GM23338 (cell line): Measurements from ENCODE around the gene GNAS.

ENCODE experiments used
- CREB1 ChIP-seq: fragments of 250-450 bp; sonication (Bioruptor Pico); IDR thresholded peaks from 2 replicates; pipeline ENCODE4 v1.5.0; 2020; ENCODE audit warnings: low read depth, mild to moderate bottlenecking, moderate library complexity
- CTCF ChIP-seq, 2 experiments: fragments of 200-600 bp in 1 of 2; sonication (generic) in 1 of 2; conservative IDR thresholded peaks; 2 replicates each; pipeline versions ENCODE4 v1.5.1 to v1.6.1; 2016 to 2017; ENCODE audit warnings: antibody characterized with exemption in 2 of 2, low read depth in 2 of 2, mild to moderate bottlenecking in 2 of 2, moderate library complexity in 1 of 2
- EZH2 ChIP-seq: fragments of 200-600 bp; sonication (generic); IDR thresholded peaks from one replicate; pipeline ENCODE4 v1.8.0; 2017; ENCODE audit warnings: antibody characterized with exemption, mild to moderate bottlenecking, low read depth; ENCODE audit not compliant: unreplicated experiment
- EZH2phosphoT487 ChIP-seq: fragments of 200-600 bp; sonication (generic); IDR thresholded peaks from one replicate; pipeline ENCODE4 v1.8.1; 2018; ENCODE audit warnings: antibody characterized with exemption; ENCODE audit not compliant: unreplicated experiment
- JUNB ChIP-seq: IDR thresholded peaks from one replicate; pipeline ENCODE4 v1.6.1; 2016; ENCODE audit warnings: antibody characterized with exemption; ENCODE audit not compliant: unreplicated experiment
- POLR2AphosphoS5 ChIP-seq: IDR thresholded peaks from 2 replicates; pipeline ENCODE4 v1.6.1; 2016; ENCODE audit warnings: antibody characterized with exemption, low read depth
- REST ChIP-seq: IDR thresholded peaks from one replicate; pipeline ENCODE4 v1.6.1; 2018; ENCODE audit warnings: antibody characterized with exemption; ENCODE audit not compliant: unreplicated experiment
- TF ChIP-seq, protein P1 (sequence below): fragments of 250-450 bp; sonication (Bioruptor Pico); IDR thresholded peaks from 2 replicates; pipeline ENCODE4 v1.5.0; 2020; ENCODE audit warnings: mild to moderate bottlenecking, moderate library complexity

DNA sequence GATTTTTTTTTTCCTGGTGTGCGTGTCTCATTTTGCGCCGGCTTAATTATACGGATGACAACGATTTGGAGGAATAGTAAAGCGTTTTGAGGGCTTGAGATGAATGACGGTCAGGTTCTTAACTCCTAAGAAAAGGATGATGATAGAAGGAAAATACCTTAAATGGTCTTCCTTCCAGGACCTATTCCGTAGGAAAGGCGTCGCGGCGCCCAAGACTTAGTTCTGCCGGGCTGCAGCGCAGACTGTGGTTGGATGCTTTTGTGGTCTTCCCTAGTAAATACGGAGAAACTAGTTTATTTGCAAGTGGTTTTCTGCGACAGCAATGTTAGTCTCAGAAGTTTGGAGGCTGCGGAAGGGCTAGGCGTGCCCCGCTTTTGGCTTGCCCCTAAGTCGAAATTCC is 10.2 kb upstream of the GNAS start:
- TF ChIP-seq POLR2AphosphoS5 (no peak), CTCF (conservative IDR thresholded peaks at IDR 0.05; ENCODE audit: low read depth in 2 of 2) (no peak), JUNB (no peak), REST (no peak), CREB1 (CRISPR knock-in tag) (no peak), EZH2phosphoT487 (no peak), EZH2 (no peak)
- TF ChIP-seq, protein P1, sequence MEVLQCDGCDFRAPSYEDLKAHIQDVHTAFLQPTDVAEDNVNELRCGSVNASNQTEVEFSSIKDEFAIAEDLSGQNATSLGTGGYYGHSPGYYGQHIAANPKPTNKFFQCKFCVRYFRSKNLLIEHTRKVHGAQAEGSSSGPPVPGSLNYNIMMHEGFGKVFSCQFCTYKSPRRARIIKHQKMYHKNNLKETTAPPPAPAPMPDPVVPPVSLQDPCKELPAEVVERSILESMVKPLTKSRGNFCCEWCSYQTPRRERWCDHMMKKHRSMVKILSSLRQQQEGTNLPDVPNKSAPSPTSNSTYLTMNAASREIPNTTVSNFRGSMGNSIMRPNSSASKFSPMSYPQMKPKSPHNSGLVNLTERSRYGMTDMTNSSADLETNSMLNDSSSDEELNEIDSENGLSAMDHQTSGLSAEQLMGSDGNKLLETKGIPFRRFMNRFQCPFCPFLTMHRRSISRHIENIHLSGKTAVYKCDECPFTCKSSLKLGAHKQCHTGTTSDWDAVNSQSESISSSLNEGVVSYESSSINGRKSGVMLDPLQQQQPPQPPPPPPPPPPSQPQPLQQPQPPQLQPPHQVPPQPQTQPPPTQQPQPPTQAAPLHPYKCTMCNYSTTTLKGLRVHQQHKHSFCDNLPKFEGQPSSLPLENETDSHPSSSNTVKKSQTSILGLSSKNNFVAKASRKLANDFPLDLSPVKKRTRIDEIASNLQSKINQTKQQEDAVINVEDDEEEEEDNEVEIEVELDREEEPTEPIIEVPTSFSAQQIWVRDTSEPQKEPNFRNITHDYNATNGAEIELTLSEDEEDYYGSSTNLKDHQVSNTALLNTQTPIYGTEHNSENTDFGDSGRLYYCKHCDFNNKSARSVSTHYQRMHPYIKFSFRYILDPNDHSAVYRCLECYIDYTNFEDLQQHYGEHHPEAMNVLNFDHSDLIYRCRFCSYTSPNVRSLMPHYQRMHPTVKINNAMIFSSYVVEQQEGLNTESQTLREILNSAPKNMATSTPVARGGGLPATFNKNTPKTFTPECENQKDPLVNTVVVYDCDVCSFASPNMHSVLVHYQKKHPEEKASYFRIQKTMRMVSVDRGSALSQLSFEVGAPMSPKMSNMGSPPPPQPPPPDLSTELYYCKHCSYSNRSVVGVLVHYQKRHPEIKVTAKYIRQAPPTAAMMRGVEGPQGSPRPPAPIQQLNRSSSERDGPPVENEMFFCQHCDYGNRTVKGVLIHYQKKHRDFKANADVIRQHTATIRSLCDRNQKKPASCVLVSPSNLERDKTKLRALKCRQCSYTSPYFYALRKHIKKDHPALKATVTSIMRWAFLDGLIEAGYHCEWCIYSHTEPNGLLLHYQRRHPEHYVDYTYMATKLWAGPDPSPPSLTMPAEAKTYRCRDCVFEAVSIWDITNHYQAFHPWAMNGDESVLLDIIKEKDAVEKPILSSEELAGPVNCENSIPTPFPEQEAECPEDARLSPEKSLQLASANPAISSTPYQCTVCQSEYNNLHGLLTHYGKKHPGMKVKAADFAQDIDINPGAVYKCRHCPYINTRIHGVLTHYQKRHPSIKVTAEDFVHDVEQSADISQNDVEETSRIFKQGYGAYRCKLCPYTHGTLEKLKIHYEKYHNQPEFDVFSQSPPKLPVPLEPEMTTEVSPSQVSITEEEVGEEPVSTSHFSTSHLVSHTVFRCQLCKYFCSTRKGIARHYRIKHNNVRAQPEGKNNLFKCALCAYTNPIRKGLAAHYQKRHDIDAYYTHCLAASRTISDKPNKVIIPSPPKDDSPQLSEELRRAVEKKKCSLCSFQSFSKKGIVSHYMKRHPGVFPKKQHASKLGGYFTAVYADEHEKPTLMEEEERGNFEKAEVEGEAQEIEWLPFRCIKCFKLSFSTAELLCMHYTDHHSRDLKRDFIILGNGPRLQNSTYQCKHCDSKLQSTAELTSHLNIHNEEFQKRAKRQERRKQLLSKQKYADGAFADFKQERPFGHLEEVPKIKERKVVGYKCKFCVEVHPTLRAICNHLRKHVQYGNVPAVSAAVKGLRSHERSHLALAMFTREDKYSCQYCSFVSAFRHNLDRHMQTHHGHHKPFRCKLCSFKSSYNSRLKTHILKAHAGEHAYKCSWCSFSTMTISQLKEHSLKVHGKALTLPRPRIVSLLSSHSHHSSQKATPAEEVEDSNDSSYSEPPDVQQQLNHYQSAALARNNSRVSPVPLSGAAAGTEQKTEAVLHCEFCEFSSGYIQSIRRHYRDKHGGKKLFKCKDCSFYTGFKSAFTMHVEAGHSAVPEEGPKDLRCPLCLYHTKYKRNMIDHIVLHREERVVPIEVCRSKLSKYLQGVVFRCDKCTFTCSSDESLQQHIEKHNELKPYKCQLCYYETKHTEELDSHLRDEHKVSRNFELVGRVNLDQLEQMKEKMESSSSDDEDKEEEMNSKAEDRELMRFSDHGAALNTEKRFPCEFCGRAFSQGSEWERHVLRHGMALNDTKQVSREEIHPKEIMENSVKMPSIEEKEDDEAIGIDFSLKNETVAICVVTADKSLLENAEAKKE = no peak
